Ishikawa (cell line): Measurements from ENCODE around the gene FCHO1.
A peak's percentile ranks its signal among the peaks of the same experiment; 100 is the strongest.

Source experiments
- CEBPB ChIP-seq: IDR thresholded peaks from 2 replicates; pipeline ENCODE4 v1.6.1; 2012
- CREB1 ChIP-seq: IDR thresholded peaks from 2 replicates; pipeline ENCODE4 v1.6.1; 2012; ENCODE audit warnings: low read depth
- EGR1 ChIP-seq: IDR thresholded peaks from 2 replicates; pipeline ENCODE4 v1.6.1; 2012
- EP300 ChIP-seq: IDR thresholded peaks from 2 replicates; pipeline ENCODE4 v1.6.1; 2012; ENCODE audit warnings: borderline replicate concordance
- FOXM1 ChIP-seq: IDR thresholded peaks from 2 replicates; pipeline ENCODE4 v1.6.1; 2012; ENCODE audit warnings: low read depth, borderline replicate concordance
- MAX ChIP-seq: IDR thresholded peaks from 2 replicates; pipeline ENCODE4 v1.6.1; 2012
- NFIC ChIP-seq: IDR thresholded peaks from 2 replicates; pipeline ENCODE4 v1.6.1; 2012
- RAD21 ChIP-seq: IDR thresholded peaks from 2 replicates; pipeline ENCODE4 v1.6.1; 2012; ENCODE audit warnings: low read depth
- TAF1 ChIP-seq: IDR thresholded peaks from 2 replicates; pipeline ENCODE4 v1.6.1; 2012; ENCODE audit warnings: low read depth, mild to moderate bottlenecking
- TCF12 ChIP-seq: IDR thresholded peaks from 2 replicates; pipeline ENCODE4 v1.6.1; 2012; ENCODE audit warnings: low read depth
- TEAD4 ChIP-seq: IDR thresholded peaks from 2 replicates; pipeline ENCODE4 v1.6.1; 2012
- YY1 ChIP-seq: IDR thresholded peaks from 2 replicates; pipeline ENCODE4 v1.6.1; 2012; ENCODE audit warnings: low read depth
- ZBTB7A ChIP-seq: IDR thresholded peaks from 2 replicates; pipeline ENCODE4 v1.6.1; 2012; ENCODE audit warnings: low read depth
- TF ChIP-seq, protein P1 (sequence below): IDR thresholded peaks from 2 replicates; pipeline ENCODE4 v1.6.1; 2012
- TF ChIP-seq, protein P2 (sequence below): IDR thresholded peaks from 2 replicates; pipeline ENCODE4 v1.6.1; 2012; ENCODE audit warnings: low read depth, mild to moderate bottlenecking

The FCHO1 gene

DNA sequence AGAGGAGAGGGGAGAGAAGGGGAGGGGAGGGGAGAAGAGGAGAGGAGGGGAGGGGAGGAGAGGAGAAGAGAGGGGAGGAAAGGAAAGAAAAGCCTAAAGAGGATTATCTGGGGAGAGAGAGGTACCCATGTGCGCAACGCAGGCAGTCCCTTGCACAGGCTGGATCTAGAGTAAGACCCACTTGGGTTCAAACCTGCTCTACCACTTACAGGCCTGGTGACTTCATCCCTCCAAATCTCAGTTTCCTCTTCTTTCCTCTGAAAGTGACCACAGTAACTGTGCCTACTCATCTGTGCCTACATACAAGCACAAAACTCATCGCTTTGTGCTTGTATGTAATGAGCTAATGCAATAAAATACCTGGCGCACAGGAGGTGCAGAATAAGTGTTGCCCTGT is 32.7 kb upstream of the FCHO1 start:
- TF ChIP-seq EGR1 = no peak
- TF ChIP-seq TAF1 = no peak
- TF ChIP-seq RAD21 = no peak
- TF ChIP-seq EP300 = no peak
- no peak for TF ChIP-seq TCF12
- TF ChIP-seq, protein P1, sequence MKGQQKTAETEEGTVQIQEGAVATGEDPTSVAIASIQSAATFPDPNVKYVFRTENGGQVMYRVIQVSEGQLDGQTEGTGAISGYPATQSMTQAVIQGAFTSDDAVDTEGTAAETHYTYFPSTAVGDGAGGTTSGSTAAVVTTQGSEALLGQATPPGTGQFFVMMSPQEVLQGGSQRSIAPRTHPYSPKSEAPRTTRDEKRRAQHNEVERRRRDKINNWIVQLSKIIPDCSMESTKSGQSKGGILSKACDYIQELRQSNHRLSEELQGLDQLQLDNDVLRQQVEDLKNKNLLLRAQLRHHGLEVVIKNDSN = no peak
- no peak for TF ChIP-seq CREB1
- no peak for TF ChIP-seq YY1
- TF ChIP-seq, protein P2, sequence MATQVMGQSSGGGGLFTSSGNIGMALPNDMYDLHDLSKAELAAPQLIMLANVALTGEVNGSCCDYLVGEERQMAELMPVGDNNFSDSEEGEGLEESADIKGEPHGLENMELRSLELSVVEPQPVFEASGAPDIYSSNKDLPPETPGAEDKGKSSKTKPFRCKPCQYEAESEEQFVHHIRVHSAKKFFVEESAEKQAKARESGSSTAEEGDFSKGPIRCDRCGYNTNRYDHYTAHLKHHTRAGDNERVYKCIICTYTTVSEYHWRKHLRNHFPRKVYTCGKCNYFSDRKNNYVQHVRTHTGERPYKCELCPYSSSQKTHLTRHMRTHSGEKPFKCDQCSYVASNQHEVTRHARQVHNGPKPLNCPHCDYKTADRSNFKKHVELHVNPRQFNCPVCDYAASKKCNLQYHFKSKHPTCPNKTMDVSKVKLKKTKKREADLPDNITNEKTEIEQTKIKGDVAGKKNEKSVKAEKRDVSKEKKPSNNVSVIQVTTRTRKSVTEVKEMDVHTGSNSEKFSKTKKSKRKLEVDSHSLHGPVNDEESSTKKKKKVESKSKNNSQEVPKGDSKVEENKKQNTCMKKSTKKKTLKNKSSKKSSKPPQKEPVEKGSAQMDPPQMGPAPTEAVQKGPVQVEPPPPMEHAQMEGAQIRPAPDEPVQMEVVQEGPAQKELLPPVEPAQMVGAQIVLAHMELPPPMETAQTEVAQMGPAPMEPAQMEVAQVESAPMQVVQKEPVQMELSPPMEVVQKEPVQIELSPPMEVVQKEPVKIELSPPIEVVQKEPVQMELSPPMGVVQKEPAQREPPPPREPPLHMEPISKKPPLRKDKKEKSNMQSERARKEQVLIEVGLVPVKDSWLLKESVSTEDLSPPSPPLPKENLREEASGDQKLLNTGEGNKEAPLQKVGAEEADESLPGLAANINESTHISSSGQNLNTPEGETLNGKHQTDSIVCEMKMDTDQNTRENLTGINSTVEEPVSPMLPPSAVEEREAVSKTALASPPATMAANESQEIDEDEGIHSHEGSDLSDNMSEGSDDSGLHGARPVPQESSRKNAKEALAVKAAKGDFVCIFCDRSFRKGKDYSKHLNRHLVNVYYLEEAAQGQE = no peak
- no peak for TF ChIP-seq TEAD4
- no peak for TF ChIP-seq FOXM1
- no peak for TF ChIP-seq ZBTB7A
- no peak for TF ChIP-seq CEBPB
- TF ChIP-seq NFIC = no peak
- TF ChIP-seq MAX = no peak

DNA sequence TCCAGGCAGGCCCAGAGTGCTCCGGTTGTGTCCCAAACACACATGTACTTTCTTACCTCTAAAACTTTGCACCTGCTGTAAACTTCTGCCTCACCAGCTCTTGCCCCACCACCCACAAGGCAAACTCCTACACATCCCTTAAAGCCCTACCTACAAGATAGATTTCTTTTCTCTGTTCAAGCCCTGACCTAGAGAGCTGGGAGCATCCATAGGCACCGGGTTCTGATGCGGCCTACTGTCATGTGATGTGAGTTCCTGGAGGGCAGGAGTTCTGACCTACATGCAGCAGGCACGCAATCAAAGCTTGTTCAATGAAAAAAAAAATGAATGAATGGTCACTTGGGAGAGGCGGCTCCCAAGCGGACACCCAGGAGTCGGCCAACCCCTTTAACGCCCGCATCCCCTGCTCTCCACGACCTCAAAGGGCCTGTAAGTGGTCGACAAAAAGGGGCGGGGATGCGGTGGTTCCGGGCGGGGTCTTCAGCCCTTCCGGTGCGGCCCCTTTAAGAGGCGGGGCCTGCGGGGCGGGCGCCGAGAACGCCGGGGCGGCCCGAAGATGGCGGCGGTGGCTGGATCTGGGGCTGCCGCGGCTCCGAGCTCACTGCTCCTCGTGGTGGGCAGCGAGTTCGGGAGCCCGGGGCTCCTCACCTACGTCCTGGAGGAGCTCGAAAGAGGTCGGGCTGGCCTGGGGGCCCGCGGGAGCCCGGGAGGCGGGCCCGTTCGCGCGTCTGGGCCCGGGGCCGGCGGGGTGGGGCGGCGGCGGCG is 32.1 kb upstream of the FCHO1 start, which contains the start of gene MAP1S:
TSS of gene MAP1S (plus strand) at position 534 of the 765 bp plus-strand sequence. CDS start at position 557, 23 bp downstream.
- TF ChIP-seq MAX = peak; percentile 24; the same call in 1 of the 2 replicates
- TF ChIP-seq, protein P1 = peak; percentile 37; the same call in 1 of the 2 replicates
- peak; percentile 92 for TF ChIP-seq YY1
- no peak for TF ChIP-seq CEBPB
- peak; percentile 80; the same call in 1 of the 2 replicates for TF ChIP-seq ZBTB7A
- no peak for TF ChIP-seq FOXM1
- peak; percentile 94 for TF ChIP-seq TAF1

- peak; percentile 87 for TF ChIP-seq TCF12
- TF ChIP-seq ZBTB7A = 0 out of 2 replicates have a peak, but pooled peaks have one; percentile 3
- peak; percentile 89 for TF ChIP-seq NFIC
- peak; percentile 89 for TF ChIP-seq EGR1
- no peak; the same call in 1 of the 2 replicates for TF ChIP-seq CEBPB
- TF ChIP-seq, protein P1 = no peak
- TF ChIP-seq TAF1 = no peak
Measured at GRCh38 chr19:17719730-17720400, 31.4 kb upstream of the FCHO1 start.

- TF ChIP-seq TCF12 = no peak
- TF ChIP-seq, protein P2 = no peak
- TF ChIP-seq RAD21 = no peak
- no peak for TF ChIP-seq EP300
- TF ChIP-seq EGR1 = no peak
- no peak for TF ChIP-seq CREB1
- TF ChIP-seq NFIC = no peak
- no peak for TF ChIP-seq TEAD4
- no peak for TF ChIP-seq ZBTB7A
Measured at GRCh38 chr19:17720440-17720839, 30.8 kb upstream of the FCHO1 start.

GRCh38 chr19:17721111-17721628 is 30.1 kb upstream of the FCHO1 start:
- TF ChIP-seq EGR1 = no peak
- TF ChIP-seq NFIC = no peak
- no peak for TF ChIP-seq EP300
- TF ChIP-seq TAF1 = no peak
- no peak for TF ChIP-seq TEAD4
- TF ChIP-seq, protein P2 = no peak
- TF ChIP-seq CEBPB = no peak
- TF ChIP-seq MAX = no peak
- no peak for TF ChIP-seq YY1
- TF ChIP-seq ZBTB7A = no peak
- no peak for TF ChIP-seq TCF12
- no peak for TF ChIP-seq RAD21
- TF ChIP-seq FOXM1 = no peak
